ENCODE measurements around the gene C5AR1. TPM values are rescaled to one million over a fixed set of nuclear protein-coding genes. Genes with fewer than 3 reads are reported as not detected.
A peak's percentile ranks its signal among the peaks of the same experiment; 100 is the strongest.

The C5AR1 gene
- total RNA-seq, 2 experiments from 2014 or later: 4.4 to 5.8 TPM

GRCh38 chr19:47310819-47311218, 1.2 kb downstream of the C5AR1 start:
- Mint-ChIP-seq H3K27me3 (peaks cover 26% of the 10 kb centered on the region), H3K4me3 (no peak overlapping the region), H3K4me1 (ENCODE audit: low read depth) (no peaks in the 10 kb centered on the region), H3K36me3 (ENCODE audit: low read depth) (no peaks in the 10 kb centered on the region), H3K27ac (no peak overlapping the region), H3K9me3 (no peaks in the 10 kb centered on the region)
- Histone ChIP-seq H3K27me3 (ENCODE audit: control insufficient read depth in 1 of 2, insufficient read depth in 2 of 2, low read length in 2 of 2) (peaks cover 0 to 3% of the 10 kb centered on the region in 2 experiments), H3K4me3 (ENCODE audit: low read length) (peak overlapping the region; percentile 5), H3K9me3 (ENCODE audit: control insufficient read depth in 1 of 2, insufficient read depth in 1 of 2, low read length in 2 of 2) (no peaks in the 10 kb centered on the region), H3K27ac (ENCODE audit: low read depth in 1 of 2, low read length in 2 of 2) (no peak overlapping the region), H3K36me3 (ENCODE audit: insufficient read depth, low read length) (no peaks in the 10 kb centered on the region), H3K4me1 (ENCODE audit: insufficient read depth, low read length) (no peaks in the 10 kb centered on the region)
- POLR2A ChIA-PET: no interaction called here
- TF ChIP-seq CTCF (IDR thresholded peaks at IDR 0.05): no peak
- CTCF ChIA-PET: interaction anchor here (1.2 kb wide), 1 partner anchor 38 kb away, joined by 3 read pairs; the partner anchor contains the start of gene DHX34
- ATAC-seq (ENCODE audit: poor library complexity): no peak
- intact Hi-C loops (cut with DNase I, micrococcal nuclease): no loop called here
- DNase-seq: peak in 2 of 14 experiments; percentile 47 to 48

- no peaks in the 10 kb centered on the region for H3K36me3 Mint-ChIP-seq (ENCODE audit: low read depth)
- Histone ChIP-seq H3K4me1 (ENCODE audit: insufficient read depth, low read length) (no peaks in the 10 kb centered on the region), H3K9me3 (ENCODE audit: control insufficient read depth in 1 of 2, insufficient read depth in 1 of 2, low read length in 2 of 2) (no peaks in the 10 kb centered on the region), H3K4me3 (ENCODE audit: low read length) (no peak overlapping the region), H3K27me3 (ENCODE audit: control insufficient read depth in 1 of 2, insufficient read depth in 2 of 2, low read length in 2 of 2) (peaks cover 3 to 5% of the 10 kb centered on the region in 2 experiments), H3K27ac (ENCODE audit: low read depth in 1 of 2, low read length in 2 of 2) (no peak overlapping the region), H3K36me3 (ENCODE audit: insufficient read depth, low read length) (no peaks in the 10 kb centered on the region)
- CTCF ChIA-PET: no interaction called here
- ATAC-seq (ENCODE audit: poor library complexity): no peak
- no peak overlapping the region for H3K4me3 Mint-ChIP-seq
- H3K27me3 Mint-ChIP-seq: peaks cover 24% of the 10 kb centered on the region
- no peak overlapping the region for H3K27ac Mint-ChIP-seq
- POLR2A ChIA-PET: no interaction called here
- no peak for DNase-seq
- TF ChIP-seq CTCF (IDR thresholded peaks at IDR 0.05): no peak
- H3K9me3 Mint-ChIP-seq: no peaks in the 10 kb centered on the region
- intact Hi-C loops (cut with DNase I, micrococcal nuclease): no loop called here
- no peaks in the 10 kb centered on the region for H3K4me1 Mint-ChIP-seq (ENCODE audit: low read depth)
These were observed 2.8 kb downstream of the C5AR1 start for GRCh38 chr19:47312366-47313006.

- ATAC-seq (ENCODE audit: poor library complexity) (no peak), DNase-seq (no peak)
- H3K27ac ChIP-seq (ENCODE audit: low read depth in 1 of 2, low read length in 2 of 2): no peak overlapping the region
- no peaks in the 10 kb centered on the region for H3K36me3 Mint-ChIP-seq (ENCODE audit: low read depth)
- H3K9me3 ChIP-seq (ENCODE audit: control insufficient read depth in 1 of 2, insufficient read depth in 1 of 2, low read length in 2 of 2): no peaks in the 10 kb centered on the region
- intact Hi-C loops (cut with DNase I, micrococcal nuclease): no loop called here
- no peak for TF ChIP-seq CTCF (IDR thresholded peaks at IDR 0.05)
- no peaks in the 10 kb centered on the region for H3K36me3 ChIP-seq (ENCODE audit: insufficient read depth, low read length)
- H3K27ac Mint-ChIP-seq: no peak overlapping the region
- no peak overlapping the region for H3K4me3 Mint-ChIP-seq
- H3K27me3 ChIP-seq (ENCODE audit: control insufficient read depth in 1 of 2, insufficient read depth in 2 of 2, low read length in 2 of 2): peaks cover 3 to 5% of the 10 kb centered on the region in 2 experiments
- H3K4me3 ChIP-seq (ENCODE audit: low read length): no peak overlapping the region
- H3K27me3 Mint-ChIP-seq: peaks cover 24% of the 10 kb centered on the region
- ChIA-PET POLR2A (no interaction called here), CTCF (no interaction called here)
- no peaks in the 10 kb centered on the region for H3K9me3 Mint-ChIP-seq
- no peaks in the 10 kb centered on the region for H3K4me1 ChIP-seq (ENCODE audit: insufficient read depth, low read length)
- no peaks in the 10 kb centered on the region for H3K4me1 Mint-ChIP-seq (ENCODE audit: low read depth)
These were observed 4.2 kb downstream of the C5AR1 start for GRCh38 chr19:47313754-47314295.
